Gastroesophageal sphincter (tissue), 3 donors: Measurements from ENCODE around the gene TRAPPC11.

Source experiments
- CTCF ChIP-seq, 4 experiments: fragments of 200-600 bp in 2 of 4; fragments of 450-650 bp in 2 of 4; sonication (generic) in 1 of 4; IDR thresholded peaks; one replicate each; pipeline ENCODE4 v1.5.1; 2017 to 2019; ENCODE audit warnings: antibody characterized with exemption in 4 of 4, mild to moderate bottlenecking in 2 of 4, moderate library complexity in 2 of 4
- EP300 ChIP-seq: sonication (generic); formaldehyde crosslinking; IDR thresholded peaks from one replicate; pipeline ENCODE4 v1.6.1; 2017; ENCODE audit warnings: antibody characterized with exemption, mild to moderate bottlenecking
- POLR2A ChIP-seq, 2 donors: fragments of 450-650 bp; IDR thresholded peaks; one replicate each; pipeline ENCODE4 v1.6.1; 2017; ENCODE audit warnings: antibody characterized with exemption in 2 of 2, mild to moderate bottlenecking in 2 of 2, moderate library complexity in 1 of 2
- POLR2AphosphoS5 ChIP-seq: sonication (generic); formaldehyde crosslinking; IDR thresholded peaks from one replicate; pipeline ENCODE4 v1.6.1; 2017; ENCODE audit warnings: antibody characterized with exemption

DNA sequence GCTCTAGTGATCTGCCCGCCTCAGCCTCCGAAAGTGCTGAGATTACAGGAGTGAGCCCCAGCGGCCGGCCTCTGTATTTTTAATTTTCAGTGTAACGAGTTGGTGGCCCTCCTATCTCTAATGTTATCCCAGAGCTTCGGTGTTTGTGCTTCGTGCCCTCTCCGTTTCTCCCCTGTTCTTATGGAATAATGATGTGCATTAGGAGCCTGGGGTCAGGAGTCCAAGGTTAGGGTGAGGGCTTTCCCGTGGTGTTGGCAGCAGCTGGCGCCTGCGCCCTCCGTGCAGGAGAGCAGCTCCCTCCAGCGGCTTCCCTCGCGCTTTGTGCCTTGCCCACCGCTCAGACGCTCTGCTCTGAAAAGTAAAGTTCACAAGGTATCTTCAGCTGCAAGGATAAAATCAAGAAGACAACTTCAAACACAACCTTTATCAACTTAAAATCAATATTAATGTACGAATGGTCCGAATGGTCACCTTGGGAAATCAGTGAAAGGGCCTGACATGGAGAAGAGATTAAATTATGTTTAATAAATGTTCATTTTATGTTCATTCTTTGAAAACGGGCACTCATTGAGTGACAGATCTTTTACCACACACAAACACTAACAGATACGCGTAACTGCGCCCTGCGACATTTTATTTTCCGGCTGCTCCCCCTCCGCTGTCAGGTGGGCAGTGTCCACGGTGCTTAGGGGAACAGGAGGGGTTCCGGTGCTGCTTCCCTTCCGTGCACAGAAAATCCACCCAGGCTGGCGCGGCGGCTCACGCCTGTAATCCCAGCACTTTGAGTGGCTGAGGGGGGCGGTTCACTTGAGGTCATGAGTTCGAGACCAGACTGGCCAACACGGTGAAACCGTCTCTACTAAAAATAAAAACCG is 62.4 kb downstream of the TRAPPC11 start:
- TF ChIP-seq CTCF (IDR thresholded peaks at IDR 0.05) = peak in 1 of 4 experiments; percentile 64
- no peak for TF ChIP-seq POLR2A (IDR thresholded peaks at IDR 0.05)
- no peak for TF ChIP-seq EP300
- TF ChIP-seq POLR2AphosphoS5 = no peak
